WERI-Rb-1 (cell line): ENCODE data around the gene ARHGAP24.

Experiments
- DNase-seq: peaks from one replicate; pipeline ENCODE4 v3.0.0-alpha.2; 2020
- H3K27ac ChIP-seq: fragments of 250-450 bp; sonication (Bioruptor Pico); 2 replicates; pipeline ENCODE4 v1.5.1; 2020; ENCODE audit warnings: mild to moderate bottlenecking, moderate library complexity
- H3K27me3 ChIP-seq: fragments of 250-450 bp; sonication (Bioruptor Pico); 2 replicates; pipeline ENCODE4 v1.5.1; 2021; ENCODE audit warnings: mild to moderate bottlenecking, low read depth, moderate library complexity; ENCODE audit not compliant: insufficient read depth, severe bottlenecking
- H3K36me3 ChIP-seq: fragments of 250-450 bp; sonication (Bioruptor Pico); 2 replicates; pipeline ENCODE4 v1.5.1; 2020; ENCODE audit warnings: mild to moderate bottlenecking, moderate library complexity
- H3K4me3 ChIP-seq: 2 replicates; pipeline ENCODE4 v1.5.1; 2011; ENCODE audit warnings: low read depth, mild to moderate bottlenecking, control low read depth, low read length
- H3K9me3 ChIP-seq: fragments of 250-450 bp; sonication (Bioruptor Pico); 2 replicates; pipeline ENCODE4 v1.5.1; 2021; ENCODE audit warnings: mild to moderate bottlenecking, moderate library complexity; ENCODE audit not compliant: severe bottlenecking
- CTCF ChIP-seq: IDR thresholded peaks from 2 replicates; pipeline ENCODE4 v1.5.1; 2011; ENCODE audit warnings: low read depth, mild to moderate bottlenecking, control low read depth, inconsistent platforms, low read length

Gene ARHGAP24

GRCh38 chr4:85688055-85688740 lies 213.2 kb downstream of the ARHGAP24 start:
- Histone ChIP-seq H3K36me3 (no peaks in the 10 kb centered on the region), H3K27me3 (no peaks in the 10 kb centered on the region), H3K9me3 (no peaks in the 10 kb centered on the region), H3K4me3 (no peak overlapping the region), H3K27ac (no peak overlapping the region)
- DNase-seq: no peak
- no peak for TF ChIP-seq CTCF

GRCh38 chr4:85696661-85697060 lies 221.7 kb downstream of the ARHGAP24 start:
- no peak overlapping the region for H3K4me3 ChIP-seq
- no peak for TF ChIP-seq CTCF
- no peaks in the 10 kb centered on the region for H3K36me3 ChIP-seq
- no peak for DNase-seq
- H3K27me3 ChIP-seq: no peaks in the 10 kb centered on the region
- H3K27ac ChIP-seq: no peak overlapping the region
- H3K9me3 ChIP-seq: no peaks in the 10 kb centered on the region

- Histone ChIP-seq H3K27ac (no peak overlapping the region), H3K36me3 (no peaks in the 10 kb centered on the region), H3K4me3 (no peak overlapping the region), H3K9me3 (no peaks in the 10 kb centered on the region), H3K27me3 (no peaks in the 10 kb centered on the region)
- DNase-seq: no peak
- no peak for TF ChIP-seq CTCF
Observed at GRCh38 chr4:85697854-85698253, 222.9 kb downstream of the ARHGAP24 start.

- no peak for DNase-seq
- Histone ChIP-seq H3K27ac (no peak overlapping the region), H3K4me3 (no peak overlapping the region), H3K36me3 (no peaks in the 10 kb centered on the region), H3K27me3 (no peaks in the 10 kb centered on the region), H3K9me3 (no peaks in the 10 kb centered on the region)
- no peak for TF ChIP-seq CTCF
Observed at GRCh38 chr4:85700362-85700761, 225.4 kb downstream of the ARHGAP24 start.

GRCh38 chr4:85701861-85702321 lies 226.9 kb downstream of the ARHGAP24 start:
- no peak for DNase-seq
- no peak overlapping the region for H3K27ac ChIP-seq
- no peaks in the 10 kb centered on the region for H3K27me3 ChIP-seq
- no peaks in the 10 kb centered on the region for H3K9me3 ChIP-seq
- H3K36me3 ChIP-seq: no peaks in the 10 kb centered on the region
- H3K4me3 ChIP-seq: no peak overlapping the region
- no peak for TF ChIP-seq CTCF

- Histone ChIP-seq H3K27me3 (no peaks in the 10 kb centered on the region), H3K9me3 (no peaks in the 10 kb centered on the region), H3K36me3 (no peaks in the 10 kb centered on the region), H3K27ac (no peak overlapping the region), H3K4me3 (no peak overlapping the region)
- DNase-seq: no peak
- no peak for TF ChIP-seq CTCF
Observed at GRCh38 chr4:85703096-85703495, 228.1 kb downstream of the ARHGAP24 start.
